ENCODE data around the gene ABCC6. TPM values are rescaled to one million over a fixed set of nuclear protein-coding genes. Genes with fewer than 3 reads are reported as not detected.
"Not testable (repeated sequence)": the region's sequence is repeated elsewhere in the genome, so short reads cannot be mapped to it uniquely, and the experiment has no call there.

ABCC6 gene
- polyA plus RNA-seq, 4 donors: 8.3 to 22.1 (median 16.7) TPM

DNA sequence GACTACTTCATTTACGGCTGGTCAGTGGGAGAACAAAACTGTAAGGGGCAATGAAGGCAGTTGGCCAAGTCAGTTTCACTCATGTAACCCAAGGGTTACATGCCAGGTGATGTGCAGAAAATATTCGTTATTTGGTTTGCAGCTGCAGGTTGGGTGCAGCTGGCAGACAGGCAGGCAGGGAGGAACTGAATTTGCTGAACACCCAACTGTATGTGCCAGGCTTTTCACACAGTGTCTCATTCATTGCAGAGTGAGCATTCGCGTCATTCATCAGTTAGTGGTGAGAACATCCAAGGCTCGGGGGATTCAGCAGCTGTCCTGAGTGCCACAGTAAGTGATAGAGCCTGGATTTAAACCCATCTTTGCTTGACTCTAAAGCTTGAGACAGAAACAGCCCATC is 59.7 kb downstream of the ABCC6 start:
- DNase-seq (ENCODE audit: low read depth in 4 of 4, low spot score in 3 of 4): no peak

DNA sequence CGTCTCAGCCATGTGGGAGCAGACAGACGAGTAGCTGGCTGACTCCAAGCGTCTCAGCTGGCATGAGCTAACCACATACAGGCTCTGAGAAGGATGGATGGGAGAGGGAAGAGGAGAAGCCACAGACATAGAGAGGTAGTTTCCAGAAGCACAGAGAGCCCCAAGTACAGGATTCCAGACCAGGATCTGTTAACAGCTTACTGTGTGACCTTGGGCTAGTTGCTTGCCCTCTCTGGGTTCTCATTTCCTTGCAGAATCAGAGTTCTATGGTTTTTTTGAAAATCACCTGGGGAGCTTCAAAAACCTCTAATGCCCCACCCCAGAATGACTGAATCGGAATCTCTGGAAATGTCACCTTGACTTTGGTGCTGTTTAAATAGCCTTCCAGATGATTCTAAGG is 60.2 kb downstream of the ABCC6 start:
- DNase-seq (ENCODE audit: low read depth in 4 of 4, low spot score in 3 of 4): no peak

DNA sequence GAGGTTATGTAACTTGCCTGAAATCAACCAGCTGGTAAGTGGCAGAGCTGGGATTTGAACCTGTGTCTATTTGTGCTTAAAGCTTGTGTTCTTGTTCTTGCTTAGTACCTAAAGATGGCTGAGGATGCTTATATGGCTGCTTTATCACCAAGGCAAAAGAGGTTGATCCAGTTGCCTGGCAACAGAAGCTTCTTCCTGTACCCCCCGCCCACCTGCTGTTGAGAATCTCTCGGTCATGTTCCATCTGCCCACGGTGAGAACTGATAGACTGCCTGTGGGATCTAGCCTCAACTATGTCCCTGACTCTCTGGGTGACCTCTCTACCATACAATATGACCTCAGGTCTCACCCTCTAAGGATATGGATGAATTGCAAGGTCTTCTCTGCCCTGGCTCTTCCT is 60.7 kb downstream of the ABCC6 start:
- no peak for DNase-seq (ENCODE audit: low read depth in 4 of 4, low spot score in 3 of 4)

DNA sequence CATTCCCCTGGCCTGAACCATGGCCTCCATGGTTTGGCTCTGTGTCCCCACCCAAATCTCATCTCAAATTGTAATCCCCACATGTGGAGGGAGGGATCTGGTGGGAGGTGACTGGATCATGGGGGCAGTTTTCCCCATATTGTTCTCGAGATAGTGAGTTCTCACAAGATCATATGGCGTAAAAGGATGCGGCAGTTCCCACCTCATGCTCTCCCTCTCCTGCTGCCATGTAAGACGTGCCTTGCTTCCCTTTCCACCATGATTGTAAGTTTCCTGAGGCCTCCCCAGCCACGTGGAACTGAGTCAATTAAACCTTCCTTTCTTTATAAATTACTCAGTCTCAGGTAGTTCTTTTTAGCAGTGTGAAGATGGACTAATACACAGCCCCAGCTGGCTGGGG is 61.5 kb downstream of the ABCC6 start:
- DNase-seq (ENCODE audit: low read depth in 4 of 4, low spot score in 3 of 4): not testable (repeated sequence)

DNA sequence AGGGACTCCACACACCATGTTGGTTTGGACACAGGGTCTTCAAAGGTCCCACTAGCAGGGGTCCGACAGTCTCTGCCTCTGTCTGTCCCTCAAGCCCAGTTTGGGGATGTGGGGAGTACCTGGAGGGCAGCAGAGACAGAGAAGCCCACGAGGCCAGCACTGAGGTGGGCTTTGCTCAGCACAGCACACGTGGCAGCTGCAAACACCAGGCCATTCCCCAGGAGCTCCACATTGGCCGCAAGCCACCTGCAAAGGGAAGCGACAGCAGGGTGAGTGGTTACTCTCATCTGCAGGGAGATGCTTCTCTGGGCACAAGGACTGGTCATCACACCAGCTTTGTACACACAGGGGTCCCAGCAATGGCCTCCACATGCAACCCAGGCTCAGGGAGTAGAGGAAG is 62.0 kb downstream of the ABCC6 start:
- DNase-seq (ENCODE audit: low read depth in 4 of 4, low spot score in 3 of 4): no peak

DNA sequence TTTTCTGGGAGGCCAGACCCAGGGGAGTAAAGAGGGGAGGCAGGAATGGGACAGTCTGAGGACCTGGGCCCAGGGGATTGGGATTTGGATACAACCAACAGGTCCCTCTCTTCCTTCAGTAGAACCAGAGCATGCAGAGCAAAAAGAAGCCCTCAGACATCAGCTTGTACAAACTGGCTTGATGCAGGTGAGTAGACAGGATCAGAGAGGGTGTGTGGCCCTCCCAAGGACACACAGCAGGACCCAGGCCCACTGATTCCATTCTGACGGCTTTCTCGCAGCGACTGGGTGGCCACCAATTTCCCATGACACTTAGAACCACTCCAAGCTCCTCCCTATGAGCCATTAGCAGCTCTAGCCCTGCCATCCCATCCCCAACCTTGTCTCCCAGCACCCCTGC is 63.6 kb downstream of the ABCC6 start:
- no peak for DNase-seq (ENCODE audit: low read depth in 4 of 4, low spot score in 3 of 4)

DNA sequence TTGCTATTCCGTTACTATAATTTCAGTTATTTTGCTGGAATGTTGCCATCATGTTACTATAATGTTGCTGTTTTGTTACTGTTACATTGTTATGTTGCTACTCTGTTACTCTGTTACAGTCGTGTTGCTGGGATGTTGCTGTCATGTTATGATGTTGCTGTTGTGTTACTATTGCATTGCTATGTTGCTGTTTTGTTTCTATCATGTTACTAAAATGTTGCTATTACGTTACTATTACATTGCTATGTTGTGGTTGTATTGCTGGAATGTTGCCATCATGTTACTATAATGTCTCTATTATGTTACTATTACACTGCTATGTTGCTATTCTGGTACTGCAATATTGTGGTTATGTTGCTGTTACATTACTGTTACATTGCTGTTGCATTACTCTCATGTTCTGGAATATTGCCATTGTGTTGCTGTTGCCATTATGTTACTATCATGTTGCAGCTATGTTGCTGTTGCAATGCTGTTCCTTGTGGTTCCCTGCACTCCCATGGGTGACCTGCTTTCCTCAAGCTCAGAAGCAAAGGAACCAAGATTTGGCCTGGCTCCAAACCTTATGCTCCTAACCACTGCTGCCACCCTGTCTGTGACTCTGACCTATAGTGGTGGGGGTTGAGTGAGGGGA is 64.4 kb downstream of the ABCC6 start:
- no peak for DNase-seq (ENCODE audit: low read depth in 4 of 4, low spot score in 3 of 4)

DNA sequence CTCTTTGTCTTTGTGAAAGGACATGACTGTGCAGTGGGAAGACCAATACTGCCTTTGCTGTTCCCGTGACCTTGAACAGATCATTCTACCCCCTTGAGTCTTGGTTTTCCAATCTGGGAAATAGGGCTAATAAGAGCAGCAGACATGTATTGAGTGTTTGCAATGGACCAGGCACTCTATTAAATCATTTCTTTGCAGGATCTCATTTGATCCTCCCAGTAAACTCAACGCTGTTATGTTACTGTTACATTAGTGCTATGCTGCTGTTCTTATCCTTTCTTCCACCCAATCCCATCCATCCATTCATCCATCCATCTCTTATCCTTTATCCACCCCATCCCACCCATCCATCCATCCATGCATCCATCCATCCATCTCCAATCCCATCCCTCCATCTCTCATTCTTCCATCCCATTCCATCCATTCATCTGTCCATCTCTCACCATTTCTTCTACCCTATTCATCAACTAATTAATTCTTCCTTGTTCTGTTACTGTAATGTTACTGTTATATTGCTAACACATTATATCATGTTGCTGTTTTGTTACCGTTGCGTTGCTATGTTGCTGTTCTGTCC is 65.1 kb downstream of the ABCC6 start:
- no peak for DNase-seq (ENCODE audit: low read depth in 4 of 4, low spot score in 3 of 4)

DNA sequence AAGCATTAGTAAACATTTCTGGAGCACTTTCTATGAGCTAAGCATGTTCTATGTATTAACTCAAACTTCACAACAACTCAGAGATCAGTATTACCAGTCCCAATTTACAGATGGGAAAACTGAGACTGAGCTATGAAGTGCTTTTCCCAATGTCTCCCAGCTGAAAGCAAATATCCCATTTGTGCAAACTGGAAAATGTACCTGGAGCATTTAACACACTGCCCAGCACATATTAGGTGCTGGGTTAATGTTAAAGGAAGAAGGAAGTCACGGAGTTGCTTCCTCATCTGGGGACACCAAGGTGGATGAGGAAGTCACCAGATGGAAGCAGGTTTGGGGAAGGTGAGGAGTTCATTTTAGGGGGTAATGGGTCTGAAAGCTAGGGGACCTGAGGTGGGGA is 66.1 kb downstream of the ABCC6 start:
- DNase-seq (ENCODE audit: low read depth in 4 of 4, low spot score in 3 of 4): no peak

DNA sequence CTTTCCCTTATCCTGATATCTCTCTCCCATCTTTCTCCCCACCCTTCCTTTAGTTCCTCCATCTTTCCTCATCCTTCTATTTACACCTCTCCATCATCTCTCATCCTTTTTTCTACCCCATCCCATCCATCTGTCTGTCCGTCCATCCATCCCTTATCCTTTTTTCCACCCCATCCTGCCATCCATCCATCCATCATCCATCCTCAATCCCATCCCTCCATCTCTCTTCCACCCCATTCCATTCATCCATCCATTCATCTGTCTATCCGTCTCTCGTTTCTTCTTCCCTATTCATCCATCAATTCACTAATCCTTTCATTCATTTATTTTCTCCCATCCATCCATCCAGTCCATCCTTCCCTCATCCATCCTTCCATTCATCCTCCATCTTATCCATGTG is 68.1 kb downstream of the ABCC6 start:
- no peak for DNase-seq (ENCODE audit: low read depth in 4 of 4, low spot score in 3 of 4)

DNA sequence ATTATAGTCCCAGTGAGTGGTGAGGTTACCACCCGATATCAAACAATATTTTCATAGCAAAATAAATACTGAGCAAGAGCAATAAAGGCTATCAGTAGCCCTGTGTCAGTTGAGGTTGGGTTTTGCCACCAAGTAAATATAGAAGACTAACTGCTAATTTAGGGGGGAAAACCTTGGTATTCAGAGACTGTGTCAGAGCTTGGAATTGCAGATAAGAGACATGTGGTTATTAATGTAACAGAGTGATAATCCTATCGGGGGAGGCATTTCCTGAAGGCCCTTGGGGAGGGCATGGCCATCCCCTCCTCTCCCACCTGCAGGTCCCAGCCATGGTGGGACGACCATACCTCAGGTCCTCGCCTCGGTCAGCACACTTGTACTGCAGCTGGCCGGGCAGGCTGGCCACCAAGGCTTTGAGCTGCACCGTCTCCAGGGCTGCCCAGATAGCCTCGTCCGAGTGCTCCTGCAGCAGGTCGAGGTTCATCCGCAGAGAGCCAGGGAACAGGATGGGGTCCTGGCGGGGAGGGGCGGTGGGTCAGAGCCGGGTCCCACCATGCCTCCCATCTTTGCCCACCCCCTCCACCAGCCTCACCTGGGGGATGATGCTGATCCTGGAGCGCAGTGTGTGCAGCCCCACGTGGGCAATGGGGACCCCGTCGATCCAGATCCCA is 68.9 kb downstream of the ABCC6 start:
- no peak for DNase-seq (ENCODE audit: low read depth in 4 of 4, low spot score in 3 of 4)

DNA sequence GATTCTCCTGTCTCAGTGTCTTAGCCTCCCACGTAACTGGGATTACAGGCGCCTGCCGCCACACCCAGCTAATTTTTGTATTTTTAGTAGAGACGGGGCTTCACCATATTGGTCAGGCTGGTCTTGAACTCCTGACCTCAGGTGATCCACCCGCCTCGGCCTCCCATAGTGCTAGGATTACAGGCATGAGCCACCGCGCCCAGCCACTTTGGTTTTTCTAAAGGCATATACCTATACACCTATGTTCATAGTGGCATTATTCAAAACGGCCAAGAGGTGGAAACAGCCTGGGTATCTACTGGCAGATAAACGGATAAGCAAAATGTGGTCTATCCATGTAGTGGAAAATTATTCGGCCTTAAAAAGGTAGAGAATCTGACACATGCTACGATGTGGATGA is 70.3 kb downstream of the ABCC6 start:
- DNase-seq (ENCODE audit: low read depth in 4 of 4, low spot score in 3 of 4): not testable (repeated sequence)

DNA sequence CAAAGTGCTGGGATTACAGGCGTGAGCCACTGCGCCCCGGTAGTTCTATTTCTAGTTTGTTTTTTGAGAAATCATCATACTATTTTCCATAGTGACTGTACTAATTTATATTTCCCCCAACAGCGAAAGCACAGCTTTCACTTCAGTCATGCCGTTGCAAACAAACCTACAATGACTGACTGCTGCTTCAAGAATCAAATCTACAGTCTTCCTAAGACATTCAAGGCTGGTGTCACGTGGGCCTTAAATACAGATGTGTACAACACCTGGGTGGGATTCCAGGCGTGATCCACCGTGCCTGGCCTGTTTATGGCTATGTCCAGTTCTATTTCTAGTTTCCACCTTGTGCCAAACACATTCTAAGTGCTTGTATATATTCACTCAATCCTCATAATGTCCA is 72.0 kb downstream of the ABCC6 start:
- no peak for DNase-seq (ENCODE audit: low read depth in 4 of 4, low spot score in 3 of 4)

DNA sequence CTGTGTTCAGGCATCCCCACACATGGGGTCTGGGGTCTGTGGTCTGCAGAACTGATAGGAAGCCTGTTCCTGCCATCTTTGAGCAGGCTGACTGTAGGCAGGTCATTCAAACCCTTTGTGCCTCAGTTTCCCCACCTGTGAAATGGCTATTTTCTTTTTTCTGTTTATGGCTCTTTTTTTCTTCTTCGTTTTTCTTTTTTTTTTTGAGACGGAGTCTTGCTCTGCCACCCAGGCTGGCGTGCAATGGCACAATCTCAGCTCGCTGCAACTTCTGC is 72.5 kb downstream of the ABCC6 start:
- DNase-seq (ENCODE audit: low read depth in 4 of 4, low spot score in 3 of 4): no peak

DNA sequence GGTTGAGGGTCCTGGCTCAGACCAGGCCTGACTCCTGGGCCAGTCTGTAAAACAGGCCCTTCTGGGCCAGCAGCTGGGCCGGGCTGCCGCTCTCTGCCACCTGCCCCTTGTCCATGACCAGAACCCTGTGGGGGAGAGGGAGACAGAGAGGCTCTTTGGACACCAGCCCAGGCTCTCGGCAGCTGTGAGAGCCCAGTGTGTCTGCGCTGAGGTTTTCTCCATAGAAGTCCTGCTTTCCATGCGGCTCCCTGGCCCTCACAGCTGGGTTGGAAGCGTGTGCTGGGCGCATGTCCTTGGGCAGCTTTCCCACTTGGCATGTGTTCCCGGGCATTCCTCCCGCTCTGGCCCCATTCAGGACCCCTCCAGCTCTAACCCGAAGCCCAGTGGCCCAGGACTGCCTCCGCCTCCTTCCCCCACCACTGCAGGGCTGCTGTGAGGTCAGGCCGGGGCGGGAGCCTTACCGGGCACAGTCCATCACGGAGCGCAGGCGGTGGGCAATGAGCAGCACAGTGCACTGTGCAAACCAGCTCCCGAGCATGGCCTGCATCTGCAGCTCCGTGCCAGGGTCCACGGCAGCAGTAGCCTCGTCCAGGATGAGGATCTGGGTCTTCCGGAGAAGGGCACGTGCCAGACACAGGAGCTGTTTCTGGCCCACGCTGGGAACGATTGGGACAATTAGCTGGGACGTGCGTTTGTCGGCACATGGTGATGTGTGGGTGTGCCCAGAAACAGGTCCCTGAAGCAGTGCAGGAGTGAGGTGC is 73.0 kb downstream of the ABCC6 start:
- peak in 1 of 4 donors; percentile 20 for DNase-seq (ENCODE audit: low read depth in 4 of 4, low spot score in 3 of 4)

DNA sequence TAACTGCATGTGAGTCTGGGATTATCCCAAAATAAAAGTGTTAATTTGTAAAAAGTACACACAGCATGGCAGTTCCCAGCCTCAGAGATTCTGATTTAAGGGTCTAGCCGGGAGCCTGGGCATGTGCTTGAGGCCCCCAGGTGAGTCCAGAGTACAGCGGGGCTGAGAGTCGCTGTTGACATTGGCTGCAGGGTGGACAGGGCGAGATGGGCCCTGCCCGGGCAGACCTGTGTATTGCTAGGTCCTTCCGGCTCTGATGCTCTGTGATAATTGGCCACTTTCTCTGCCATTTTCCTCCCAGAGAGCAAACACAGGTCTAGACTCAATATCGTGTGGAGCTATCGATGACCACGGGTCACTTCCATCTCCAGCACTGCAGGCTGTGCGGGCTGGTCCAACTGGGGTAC is 73.6 kb downstream of the ABCC6 start:
- DNase-seq (ENCODE audit: low read depth in 4 of 4, low spot score in 3 of 4): no peak

DNA sequence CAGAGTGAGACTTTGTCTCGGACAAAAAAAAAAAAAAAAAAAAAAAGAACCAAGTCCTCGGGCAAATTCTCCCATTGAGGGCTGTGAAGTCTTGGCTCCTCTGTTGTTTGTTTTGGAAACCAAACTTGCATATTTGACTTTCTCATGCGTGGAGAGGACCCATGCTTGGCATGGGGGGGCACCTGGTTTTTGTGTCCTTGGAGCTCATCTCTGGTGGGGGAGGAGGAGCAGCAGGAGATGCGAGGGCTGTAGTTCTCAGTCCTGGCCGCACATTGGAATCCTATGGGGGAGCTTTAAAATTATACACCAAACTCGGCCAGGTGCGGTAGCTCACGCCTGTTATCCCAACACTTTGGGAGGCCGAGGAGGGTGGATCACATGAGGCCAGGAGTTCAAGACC is 74.5 kb downstream of the ABCC6 start:
- no peak for DNase-seq (ENCODE audit: low read depth in 4 of 4, low spot score in 3 of 4)

DNA sequence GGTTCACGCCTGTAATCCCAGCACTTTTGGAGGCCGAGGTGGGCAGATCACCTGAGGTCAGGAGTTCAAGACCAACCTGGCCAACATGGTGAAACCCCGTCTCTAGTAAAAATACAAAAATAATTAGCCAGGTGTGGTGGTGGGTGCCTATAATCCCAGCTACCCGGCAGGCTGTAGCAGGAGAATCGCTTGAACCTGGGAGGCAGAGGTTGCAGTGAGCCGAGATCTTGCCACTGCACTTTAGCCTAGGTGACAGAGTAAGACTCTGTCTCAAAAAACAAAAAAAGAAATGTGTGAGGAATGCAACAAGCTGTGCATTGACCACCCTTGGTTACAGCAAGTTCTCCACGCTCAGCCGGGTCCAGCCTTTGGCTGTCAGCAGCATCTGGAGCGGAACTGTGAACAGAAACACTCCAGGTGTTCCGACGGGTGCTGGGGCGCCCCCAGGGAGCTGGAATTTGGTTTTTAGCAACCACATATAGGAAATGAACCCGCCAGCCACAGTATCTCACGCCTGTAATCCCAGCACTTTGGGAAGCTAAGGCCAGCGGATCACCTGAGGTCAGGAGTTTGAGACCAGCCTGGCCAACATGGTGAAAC is 75.2 kb downstream of the ABCC6 start:
- peak in 1 of 4 donors; percentile 8 for DNase-seq (ENCODE audit: low read depth in 4 of 4, low spot score in 3 of 4)

DNA sequence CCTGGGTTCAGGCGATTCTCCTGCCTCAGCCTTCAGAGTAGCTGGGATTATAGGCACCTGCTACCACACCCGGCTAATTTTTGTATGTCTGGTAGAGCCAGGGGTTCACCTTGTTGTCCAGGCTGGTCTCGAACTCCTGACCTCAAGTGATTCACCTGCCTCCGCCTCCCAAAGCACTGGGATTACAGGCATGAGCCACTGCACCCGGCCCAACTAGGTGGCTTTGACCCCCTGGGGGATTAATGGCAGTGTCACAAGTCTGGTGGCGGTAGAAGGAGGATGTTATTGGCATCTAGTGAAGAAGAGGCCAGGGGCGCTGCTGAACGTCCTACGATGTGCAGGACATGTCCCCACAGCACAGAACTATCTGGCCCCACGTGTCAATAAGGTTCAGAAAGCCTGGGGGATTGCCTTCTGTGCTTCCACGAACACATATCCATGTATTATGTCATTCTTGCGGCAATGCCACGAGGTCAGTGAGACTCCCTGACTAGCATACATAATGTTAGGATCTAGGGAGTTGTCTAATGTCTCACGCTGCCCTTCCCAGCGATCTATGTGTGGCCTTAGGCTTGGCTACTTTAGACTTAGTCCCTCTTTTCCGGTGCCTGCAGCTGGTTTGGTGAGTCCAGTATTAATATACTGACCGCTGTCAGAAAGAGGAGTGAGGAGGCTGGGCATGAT is 75.8 kb downstream of the ABCC6 start:
- DNase-seq (ENCODE audit: low read depth in 4 of 4, low spot score in 3 of 4): no peak

DNA sequence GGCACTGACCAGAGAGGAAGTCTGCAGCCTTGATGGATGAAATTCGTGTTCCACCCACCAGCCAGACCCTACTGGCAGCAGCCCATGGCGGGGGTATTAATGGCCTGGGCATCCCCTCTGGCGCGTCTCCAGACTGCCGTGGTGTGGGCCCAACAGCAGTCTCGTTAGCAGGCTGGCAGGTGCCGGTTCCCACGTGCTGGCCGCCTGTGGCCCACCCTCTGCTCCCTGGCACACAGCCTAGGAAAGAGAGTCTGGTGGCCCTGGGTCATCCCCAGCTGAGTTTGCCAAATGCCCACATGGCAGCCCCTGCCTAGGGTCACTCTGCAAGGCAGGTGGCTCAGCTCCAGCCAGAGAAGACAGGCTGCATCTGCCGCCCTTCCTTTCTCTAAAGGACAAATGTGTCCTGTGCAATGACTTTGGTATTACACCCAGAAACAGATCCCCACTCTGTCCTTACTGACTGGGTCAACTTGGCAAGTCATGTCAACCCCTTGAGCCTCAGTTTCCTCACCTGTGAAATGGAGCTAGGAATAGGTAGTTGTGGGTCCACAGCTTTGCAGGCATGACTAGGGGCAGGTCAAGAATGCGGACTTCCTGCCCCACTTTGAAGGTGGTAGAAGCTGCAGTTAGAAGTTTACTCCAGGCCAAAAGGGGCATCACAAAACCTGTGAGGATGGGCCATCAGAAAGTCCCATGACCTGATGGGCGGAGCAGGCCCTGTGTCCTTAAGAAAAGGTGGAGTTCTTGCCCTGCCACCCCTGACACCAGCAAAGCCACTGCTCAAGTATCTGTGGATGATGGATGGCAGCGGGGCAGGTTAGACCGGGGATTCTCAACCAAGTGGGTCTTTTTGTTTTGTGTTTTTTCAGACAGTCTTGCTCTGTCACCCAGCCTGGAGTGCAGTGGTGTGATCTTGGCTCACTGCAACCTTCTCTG is 76.6 kb downstream of the ABCC6 start:
- no peak for DNase-seq (ENCODE audit: low read depth in 4 of 4, low spot score in 3 of 4)

Measured in left renal pelvis (tissue), 4 donors.